Keratinocyte (primary cell): Measurements from ENCODE around the gene C1R. TPM values are rescaled to one million over a fixed set of nuclear protein-coding genes. Genes with fewer than 3 reads are reported as not detected.

Source experiments
- DNase-seq: peaks from one replicate; pipeline ENCODE4 v3.0.0-alpha.2; 2011; ENCODE audit warnings: low read depth, missing footprints, low spot score
- FAIRE-seq: peaks from 2 replicates; lab custom pipeline; 2011; peaks lifted over from hg19 to GRCh38; lab: Jason Lieb, UNC
- H2AFZ ChIP-seq: 2 replicates; pipeline ENCODE4 v1.6.0; 2012; ENCODE audit warnings: low read length, control low read depth, inconsistent platforms; ENCODE audit not compliant: control insufficient read depth
- H3K27ac ChIP-seq: 2 replicates; pipeline ENCODE4 v1.5.1; 2011; ENCODE audit warnings: low read length; ENCODE audit not compliant: control insufficient read depth, insufficient read depth
- H3K27me3 ChIP-seq: 3 replicates; pipeline ENCODE4 v1.6.0; 2011; ENCODE audit warnings: low read length; ENCODE audit not compliant: control insufficient read depth, insufficient read depth; ENCODE audit errors: extremely low read depth
- H3K36me3 ChIP-seq, 2 experiments: 2 replicates in 1 of 2; 3 replicates in 1 of 2; pipeline ENCODE4 v1.5.1; 2011; ENCODE audit warnings: low read length in 2 of 2, mild to moderate bottlenecking in 1 of 2; ENCODE audit not compliant: control insufficient read depth in 2 of 2, insufficient read depth in 2 of 2; ENCODE audit errors: extremely low read depth in 1 of 2
- H3K4me1 ChIP-seq: 3 replicates; pipeline ENCODE4 v1.5.1; 2011; ENCODE audit warnings: low read length; ENCODE audit not compliant: control insufficient read depth, insufficient read depth; ENCODE audit errors: extremely low read depth
- H3K4me2 ChIP-seq: 3 replicates; pipeline ENCODE4 v1.6.0; 2011; ENCODE audit warnings: low read depth, low read length; ENCODE audit not compliant: control insufficient read depth, insufficient read depth; ENCODE audit errors: extremely low read depth
- H3K4me3 ChIP-seq, 3 experiments: fragments of 200-600 bp in 1 of 3; sonication (generic) in 1 of 3; 2 replicates in 2 of 3; 3 replicates in 1 of 3; pipeline ENCODE4 v1.5.1; 2011 to 2016; ENCODE audit warnings: low read length in 3 of 3, mild to moderate bottlenecking in 3 of 3, control low read depth in 2 of 3, inconsistent platforms in 1 of 3, low read depth in 1 of 3, mixed read lengths in 1 of 3, mixed run types in 1 of 3, moderate library complexity in 1 of 3; ENCODE audit not compliant: control insufficient read depth in 2 of 3, insufficient read depth in 2 of 3; ENCODE audit errors: extremely low read depth in 1 of 3
- H3K79me2 ChIP-seq: 2 replicates; pipeline ENCODE4 v1.6.0; 2012; ENCODE audit warnings: low read length; ENCODE audit not compliant: control insufficient read depth, insufficient read depth
- H3K9ac ChIP-seq: 3 replicates; pipeline ENCODE4 v1.6.0; 2011; ENCODE audit warnings: low read length; ENCODE audit not compliant: control insufficient read depth, insufficient read depth; ENCODE audit errors: extremely low read depth
- H3K9me1 ChIP-seq: 3 replicates; pipeline ENCODE4 v1.6.0; 2011; ENCODE audit warnings: low read length; ENCODE audit not compliant: control insufficient read depth, insufficient read depth; ENCODE audit errors: extremely low read depth
- H3K9me3 ChIP-seq: 2 replicates; pipeline ENCODE4 v1.5.1; 2012; ENCODE audit warnings: low read depth, low read length; ENCODE audit not compliant: control insufficient read depth
- H4K20me1 ChIP-seq: 3 replicates; pipeline ENCODE4 v1.6.0; 2011; ENCODE audit warnings: low read length; ENCODE audit not compliant: control insufficient read depth, insufficient read depth; ENCODE audit errors: extremely low read depth
- EZH2 ChIP-seq: IDR thresholded peaks from one replicate; pipeline ENCODE4 v1.6.1; 2012; ENCODE audit warnings: inconsistent platforms, mild to moderate bottlenecking, low read length, moderate library complexity
- dilution Hi-C: fragments of 300-500 bp; cut with MboI; formaldehyde crosslinking; loops from one replicate; pipeline ENCODE4 v1.7.0; 2020; ENCODE audit warnings: low sequenced_read_pairs; ENCODE audit not compliant: extremely low pct_ligation_motif_present
- polyA plus RNA-seq, 5 experiments: library from polyadenylated mRNA; depleted of rRNA in 3 of 5; stranded (reverse) in 3 of 5; stranded (forward) in 1 of 5; unstranded in 1 of 5; fragments of >200 nt; gene quantifications; 1 replicate in 1 of 5; 2 replicates in 3 of 5; 3 replicates in 1 of 5; pipeline versions ENCODE4 v1.2.1 to v1.2.3, GENCODE V29; 2011 to 2012; ENCODE audit warnings: missing spikeins in 2 of 5, low read depth in 1 of 5, low replicate concordance in 1 of 5
- TF ChIP-seq, protein P1 (sequence below), 3 experiments: IDR thresholded peaks in 1 of 3; conservative IDR thresholded peaks in 1 of 3; optimal IDR thresholded peaks in 1 of 3; 2 replicates in 2 of 3; 3 replicates in 1 of 3; pipeline versions ENCODE3 to v1.5.1; 2011; ENCODE audit warnings: low read length in 3 of 3, mild to moderate bottlenecking in 3 of 3, moderate library complexity in 2 of 3, control low read depth in 1 of 3, inconsistent platforms in 1 of 3; ENCODE audit not compliant: insufficient read depth in 2 of 3; ENCODE audit errors: extremely low read depth in 1 of 3

Gene C1R
- polyA plus RNA-seq, 1 donor (not counting 4 experiments of a cell fraction or from before 2014, with no cell fraction given), result 2.8 TPM

DNA sequence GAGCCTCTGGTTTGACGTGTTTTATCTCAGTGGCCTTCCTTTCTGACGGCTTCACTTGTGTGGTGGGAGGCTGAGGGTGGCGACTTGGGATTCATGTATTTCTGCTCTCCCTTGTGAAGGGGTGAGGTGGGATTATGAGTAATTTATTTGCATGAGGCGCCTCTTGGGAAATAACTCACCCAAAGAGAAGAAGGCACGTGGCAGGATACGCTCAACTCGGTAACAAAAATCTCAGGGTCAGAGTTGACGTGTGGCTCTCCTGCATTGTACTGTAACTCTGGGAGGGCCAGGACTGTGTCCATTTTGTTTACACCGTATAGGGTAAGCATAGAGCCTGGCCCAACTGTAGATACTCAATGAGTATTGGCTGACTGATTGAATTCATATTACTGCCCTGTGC is 46.3 kb downstream of the C1R start:
- H3K27me3 ChIP-seq, result no peaks in the 10 kb centered on the region
- no peak overlapping the region for H3K27ac ChIP-seq
- DNase-seq (no peak), FAIRE-seq (no peak)
- dilution Hi-C loops, result no loop called here
- H4K20me1 ChIP-seq, result no peaks in the 10 kb centered on the region
- H3K36me3 ChIP-seq, result no peaks in the 10 kb centered on the region
- H3K4me2 ChIP-seq, result no peak overlapping the region
- no peak overlapping the region for H2AFZ ChIP-seq
- H3K79me2 ChIP-seq, result no peaks in the 10 kb centered on the region
- no peak overlapping the region for H3K4me3 ChIP-seq
- H3K4me1 ChIP-seq, result no peaks in the 10 kb centered on the region
- TF ChIP-seq EZH2, result no peak
- TF ChIP-seq, protein P1, sequence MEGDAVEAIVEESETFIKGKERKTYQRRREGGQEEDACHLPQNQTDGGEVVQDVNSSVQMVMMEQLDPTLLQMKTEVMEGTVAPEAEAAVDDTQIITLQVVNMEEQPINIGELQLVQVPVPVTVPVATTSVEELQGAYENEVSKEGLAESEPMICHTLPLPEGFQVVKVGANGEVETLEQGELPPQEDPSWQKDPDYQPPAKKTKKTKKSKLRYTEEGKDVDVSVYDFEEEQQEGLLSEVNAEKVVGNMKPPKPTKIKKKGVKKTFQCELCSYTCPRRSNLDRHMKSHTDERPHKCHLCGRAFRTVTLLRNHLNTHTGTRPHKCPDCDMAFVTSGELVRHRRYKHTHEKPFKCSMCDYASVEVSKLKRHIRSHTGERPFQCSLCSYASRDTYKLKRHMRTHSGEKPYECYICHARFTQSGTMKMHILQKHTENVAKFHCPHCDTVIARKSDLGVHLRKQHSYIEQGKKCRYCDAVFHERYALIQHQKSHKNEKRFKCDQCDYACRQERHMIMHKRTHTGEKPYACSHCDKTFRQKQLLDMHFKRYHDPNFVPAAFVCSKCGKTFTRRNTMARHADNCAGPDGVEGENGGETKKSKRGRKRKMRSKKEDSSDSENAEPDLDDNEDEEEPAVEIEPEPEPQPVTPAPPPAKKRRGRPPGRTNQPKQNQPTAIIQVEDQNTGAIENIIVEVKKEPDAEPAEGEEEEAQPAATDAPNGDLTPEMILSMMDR (optimal IDR thresholded peaks at IDR 0.05 in 1 of 3, IDR thresholded peaks at IDR 0.05 in 1 of 3, conservative IDR thresholded peaks at IDR 0.05 in 1 of 3; ENCODE audit: extremely low read depth in 1 of 3, insufficient read depth in 2 of 3, low read length in 3 of 3), result no peak
- no peaks in the 10 kb centered on the region for H3K9me3 ChIP-seq
- H3K9ac ChIP-seq, result no peak overlapping the region
- H3K9me1 ChIP-seq, result no peaks in the 10 kb centered on the region

DNA sequence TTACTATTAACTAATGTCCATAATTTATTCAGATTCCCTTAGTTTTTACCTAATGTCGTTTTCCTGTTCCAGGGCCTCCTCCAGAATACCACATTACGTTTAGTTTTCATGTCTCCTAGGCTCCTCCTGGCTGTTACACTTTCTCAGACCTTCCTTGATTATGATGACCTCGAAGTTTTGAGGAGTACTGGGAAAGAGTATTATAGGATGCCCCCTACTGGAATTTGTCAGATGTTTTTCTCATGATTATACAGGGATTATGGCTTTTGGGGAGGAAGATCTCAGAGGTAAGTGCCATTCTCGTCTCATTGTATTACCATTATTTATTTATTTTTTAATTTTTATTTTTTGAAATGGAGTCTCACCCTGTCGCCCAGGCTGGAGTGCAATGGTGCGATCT is 49.4 kb downstream of the C1R start:
- peaks cover 8% of the 10 kb centered on the region for H3K4me1 ChIP-seq
- no peaks in the 10 kb centered on the region for H3K36me3 ChIP-seq
- no peak overlapping the region for H3K9ac ChIP-seq
- DNase-seq (no peak), FAIRE-seq (peak; percentile 5)
- H3K4me3 ChIP-seq, result no peak overlapping the region
- H3K27me3 ChIP-seq, result no peaks in the 10 kb centered on the region
- no peaks in the 10 kb centered on the region for H4K20me1 ChIP-seq
- H3K9me3 ChIP-seq, result no peaks in the 10 kb centered on the region
- no peaks in the 10 kb centered on the region for H3K79me2 ChIP-seq
- no peak overlapping the region for H2AFZ ChIP-seq
- dilution Hi-C loops, result no loop called here
- TF ChIP-seq EZH2, result no peak
- TF ChIP-seq, protein P1 (optimal IDR thresholded peaks at IDR 0.05 in 1 of 3, IDR thresholded peaks at IDR 0.05 in 1 of 3, conservative IDR thresholded peaks at IDR 0.05 in 1 of 3; ENCODE audit: extremely low read depth in 1 of 3, insufficient read depth in 2 of 3, low read length in 3 of 3), result peak in 2 of 3 experiments; percentile 35 to 44
- no peak overlapping the region for H3K4me2 ChIP-seq
- no peak overlapping the region for H3K27ac ChIP-seq
- H3K9me1 ChIP-seq, result no peaks in the 10 kb centered on the region
